ENCODE measurements around the gene FBXO22. TPM values are rescaled to one million over a fixed set of nuclear protein-coding genes. Genes with fewer than 3 reads are reported as not detected.

Gene FBXO22
- total RNA-seq: 32.2 and 64.7 TPM in 2 replicates

DNA sequence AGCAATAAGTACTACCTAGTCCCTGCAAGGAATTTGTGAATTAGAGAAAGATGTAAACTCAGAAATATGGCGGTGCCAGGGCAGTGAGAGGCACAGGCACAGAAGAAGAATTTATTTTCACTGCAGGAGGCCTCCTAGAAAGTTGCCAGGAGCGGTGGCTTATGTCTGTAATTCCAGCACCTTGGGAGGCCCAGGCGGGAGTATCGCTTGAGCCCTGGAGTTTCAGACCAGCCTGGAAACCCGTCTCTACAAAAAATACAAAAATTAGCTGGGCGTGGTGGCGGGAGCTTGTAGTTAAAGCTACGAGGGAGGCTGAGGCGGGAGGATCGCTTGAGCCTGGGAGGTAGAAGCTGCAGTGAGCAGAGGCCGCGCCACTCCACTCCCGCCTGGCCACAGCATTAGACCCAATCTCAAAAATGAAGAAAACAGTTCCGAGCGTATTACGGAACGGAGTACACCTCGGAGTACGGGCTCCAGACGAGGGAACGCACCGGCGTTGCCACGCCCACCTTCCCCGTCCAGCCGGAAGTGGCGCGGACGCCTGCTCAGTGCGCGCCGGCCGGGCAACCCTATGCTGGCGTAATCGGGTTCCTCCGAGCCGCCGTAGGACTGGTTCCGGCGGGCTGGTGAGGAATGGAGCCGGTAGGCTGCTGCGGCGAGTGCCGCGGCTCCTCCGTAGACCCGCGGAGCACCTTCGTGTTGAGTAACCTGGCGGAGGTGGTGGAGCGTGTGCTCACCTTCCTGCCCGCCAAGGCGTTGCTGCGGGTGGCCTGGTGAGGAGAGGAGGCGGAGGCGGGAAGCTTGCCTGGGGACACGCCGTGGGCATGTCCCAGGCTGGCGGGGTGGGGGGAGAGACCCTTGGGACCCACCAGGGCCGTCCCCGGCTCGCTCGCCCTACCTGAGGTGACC is at the start of gene FBXO22:
Gene FBXO22, plus strand, starts transcription at position 548 of the 909 bp plus-strand sequence. Its CDS starts 86 bp downstream, at position 634.

Other genes starting within 250 kb of the FBXO22 start
- gene CSPG4, start 191.0 kb upstream of the FBXO22 start, total RNA-seq: 0.17 and 1.4 TPM in 2 replicates
- 49.8 and 54.3 TPM in 2 replicates for gene UBE2Q2, start 60.4 kb upstream of the FBXO22 start, total RNA-seq
- gene NRG4, start 108.5 kb downstream of the FBXO22 start, total RNA-seq: not detected in 2 replicates
- not detected in 2 replicates for gene TMEM266, start 156.1 kb downstream of the FBXO22 start, total RNA-seq